Transverse colon (tissue), 4 donors: Measurements from ENCODE around the gene TENT5C.

Source experiments
- POLR2A ChIP-seq: fragments of 450-650 bp; IDR thresholded peaks from one replicate; pipeline ENCODE4 v1.6.1; 2016; ENCODE audit warnings: antibody characterized with exemption, mild to moderate bottlenecking, moderate library complexity
- POLR2AphosphoS5 ChIP-seq, 3 donors: sonication (generic); formaldehyde crosslinking; IDR thresholded peaks; one replicate each; pipeline ENCODE4 v1.6.1; 2016; ENCODE audit warnings: antibody characterized with exemption in 3 of 3
- TF ChIP-seq, protein P1 (sequence below), 5 experiments: fragments of 200-600 bp in 3 of 5; fragments of 450-650 bp in 2 of 5; sonication (generic) in 3 of 5; IDR thresholded peaks; 1 replicate in 2 of 5; 2 replicates in 3 of 5; pipeline ENCODE4 v1.5.1; 2016 to 2017; ENCODE audit warnings: antibody characterized with exemption in 5 of 5, inconsistent platforms in 3 of 5, mild to moderate bottlenecking in 2 of 5, moderate library complexity in 1 of 5

DNA sequence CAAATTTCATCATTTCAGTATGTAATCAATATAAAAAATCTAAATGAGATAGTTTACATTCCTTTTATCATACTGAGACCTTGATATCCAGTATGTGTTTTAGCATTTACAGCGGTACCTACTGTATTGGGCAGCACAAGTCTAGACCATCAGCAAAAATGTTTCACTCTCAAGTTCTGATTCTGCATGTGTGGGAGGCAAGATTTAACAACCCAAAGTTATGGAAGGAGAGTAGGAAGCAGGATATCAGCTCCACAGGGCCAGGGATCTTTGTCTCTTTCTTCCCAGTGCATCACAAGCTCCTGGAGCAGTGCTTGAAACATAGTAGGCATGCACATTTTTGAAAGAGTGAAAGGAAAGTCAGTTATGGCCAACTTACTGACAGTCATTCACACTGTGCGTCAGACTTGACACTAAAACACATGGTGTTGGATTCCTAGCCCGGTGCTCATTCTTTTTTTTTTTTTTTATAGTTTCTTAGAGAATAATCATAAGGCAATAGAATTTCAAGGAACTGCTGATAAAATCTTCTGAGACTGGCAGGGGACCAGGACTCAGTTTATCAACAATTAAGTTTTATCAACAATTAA is 6.1 kb downstream of the TENT5C start:
- TF ChIP-seq, protein P1, sequence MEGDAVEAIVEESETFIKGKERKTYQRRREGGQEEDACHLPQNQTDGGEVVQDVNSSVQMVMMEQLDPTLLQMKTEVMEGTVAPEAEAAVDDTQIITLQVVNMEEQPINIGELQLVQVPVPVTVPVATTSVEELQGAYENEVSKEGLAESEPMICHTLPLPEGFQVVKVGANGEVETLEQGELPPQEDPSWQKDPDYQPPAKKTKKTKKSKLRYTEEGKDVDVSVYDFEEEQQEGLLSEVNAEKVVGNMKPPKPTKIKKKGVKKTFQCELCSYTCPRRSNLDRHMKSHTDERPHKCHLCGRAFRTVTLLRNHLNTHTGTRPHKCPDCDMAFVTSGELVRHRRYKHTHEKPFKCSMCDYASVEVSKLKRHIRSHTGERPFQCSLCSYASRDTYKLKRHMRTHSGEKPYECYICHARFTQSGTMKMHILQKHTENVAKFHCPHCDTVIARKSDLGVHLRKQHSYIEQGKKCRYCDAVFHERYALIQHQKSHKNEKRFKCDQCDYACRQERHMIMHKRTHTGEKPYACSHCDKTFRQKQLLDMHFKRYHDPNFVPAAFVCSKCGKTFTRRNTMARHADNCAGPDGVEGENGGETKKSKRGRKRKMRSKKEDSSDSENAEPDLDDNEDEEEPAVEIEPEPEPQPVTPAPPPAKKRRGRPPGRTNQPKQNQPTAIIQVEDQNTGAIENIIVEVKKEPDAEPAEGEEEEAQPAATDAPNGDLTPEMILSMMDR (IDR thresholded peaks at IDR 0.05) = no peak
- TF ChIP-seq POLR2A (no peak), POLR2AphosphoS5 (IDR thresholded peaks at IDR 0.05) (peak in 1 of 3 donors; percentile 7)
